AG04450 (cell line): ENCODE results near the gene MPP3. TPM values are rescaled to one million over a fixed set of nuclear protein-coding genes. Genes with fewer than 3 reads are reported as not detected.

Experiments used
- CTCF ChIA-PET: fragments of 300-600, 350-600 bp; formaldehyde crosslinking; extraction: SDS; loops from one replicate; lab custom pipeline; 2022; ENCODE audit warnings: antibody characterized with exemption, inconsistent platforms; lab: Charles Lee
- POLR2A ChIA-PET: fragments of 350-600 bp; formaldehyde crosslinking; extraction: SDS; loops from one replicate; lab custom pipeline; 2021; ENCODE audit warnings: antibody characterized with exemption, inconsistent platforms; lab: Yijun Ruan, JAX
- DNase-seq: peaks from one replicate; pipeline ENCODE4 v3.0.0-alpha.2; 2011; ENCODE audit warnings: low read depth, low spot score
- H3K27ac ChIP-seq: one replicate; pipeline ENCODE4 v1.5.1; 2012; ENCODE audit warnings: low read depth, low read length, control low read depth
- H3K27me3 ChIP-seq: one replicate; pipeline ENCODE4 v1.6.0; 2012; ENCODE audit warnings: low read length; ENCODE audit not compliant: control insufficient read depth, insufficient read depth
- H3K4me3 ChIP-seq: 2 replicates; pipeline ENCODE4 v1.5.1; 2011; ENCODE audit warnings: mild to moderate bottlenecking, low read depth, low read length, control low read depth
- H3K9me3 ChIP-seq: 2 replicates; pipeline ENCODE4 v1.5.1; 2012; ENCODE audit warnings: low read length; ENCODE audit not compliant: control insufficient read depth, insufficient read depth
- CTCF ChIP-seq: IDR thresholded peaks from 2 replicates; pipeline ENCODE4 v1.5.1; 2011; ENCODE audit warnings: low read depth, low read length, control low read depth, inconsistent platforms
- polyA plus RNA-seq: library from polyadenylated mRNA; depleted of rRNA; stranded (reverse); fragments of >200 nt; gene quantifications from 2 replicates; pipeline ENCODE4 v1.2.3, GENCODE V29; 2011

Gene MPP3
- polyA plus RNA-seq, 1 experiment = 4.5 TPM

- H3K4me3 ChIP-seq = no peak overlapping the region
- POLR2A ChIA-PET = interaction anchor here (0.6 to 0.7 kb wide), 3 partner anchors 39 to 293 kb away, joined by 3 to 4 read pairs (median 4); partner anchors contain the start of gene DUSP3
- no peaks in the 10 kb centered on the region for H3K9me3 ChIP-seq
- CTCF ChIA-PET = no interaction called here
- DNase-seq = no peak
- no peak for TF ChIP-seq CTCF
- H3K27me3 ChIP-seq = no peaks in the 10 kb centered on the region
- no peak overlapping the region for H3K27ac ChIP-seq
Measured at GRCh38 chr17:43817826-43818225, 15.1 kb downstream of the MPP3 start.

GRCh38 chr17:43816336-43817320 lies 16.3 kb downstream of the MPP3 start:
- no peak for DNase-seq
- TF ChIP-seq CTCF = no peak
- no peak overlapping the region for H3K4me3 ChIP-seq
- POLR2A ChIA-PET = no interaction called here
- CTCF ChIA-PET = no interaction called here
- no peaks in the 10 kb centered on the region for H3K9me3 ChIP-seq
- no peaks in the 10 kb centered on the region for H3K27me3 ChIP-seq
- H3K27ac ChIP-seq = no peak overlapping the region

GRCh38 chr17:43814714-43815113 lies 18.2 kb downstream of the MPP3 start:
- Histone ChIP-seq H3K9me3 (no peaks in the 10 kb centered on the region), H3K27ac (no peak overlapping the region), H3K4me3 (no peak overlapping the region), H3K27me3 (no peaks in the 10 kb centered on the region)
- POLR2A ChIA-PET = no interaction called here
- TF ChIP-seq CTCF = no peak
- no peak for DNase-seq
- CTCF ChIA-PET = no interaction called here

- CTCF ChIA-PET = no interaction called here
- no peak overlapping the region for H3K27ac ChIP-seq
Measured at GRCh38 chr17:43814026-43814425, 18.9 kb downstream of the MPP3 start.

More at GRCh38 chr17:43814026-43814425, 18.9 kb downstream of the MPP3 start:
- Histone ChIP-seq H3K4me3 (no peak overlapping the region), H3K9me3 (no peaks in the 10 kb centered on the region), H3K27me3 (no peaks in the 10 kb centered on the region)
- TF ChIP-seq CTCF = no peak
- POLR2A ChIA-PET = no interaction called here
- DNase-seq = no peak
